Uterus (tissue), 4 donors: Measurements from ENCODE around the gene FKBP11. TPM values are rescaled to one million over a fixed set of nuclear protein-coding genes. Genes with fewer than 3 reads are reported as not detected.

Experiments
- DNase-seq, 2 donors: peaks; one replicate each; pipeline ENCODE4 v3.0.0-alpha.2; 2019 to 2020
- H3K27ac ChIP-seq, 2 donors: fragments of 200-600 bp; sonication (generic); 1 replicate in 1 of 2; 2 replicates in 1 of 2; pipeline ENCODE4 v1.5.1; 2016 to 2018
- H3K27me3 ChIP-seq, 2 donors: fragments of 200-600 bp; sonication (generic); one replicate each; pipeline ENCODE4 v1.5.1; 2018 to 2019; ENCODE audit warnings: control low read depth in 1 of 2
- H3K36me3 ChIP-seq, 2 donors: fragments of 200-600 bp; sonication (generic); one replicate each; pipeline ENCODE4 v1.5.1; 2019; ENCODE audit warnings: control low read depth in 1 of 2
- H3K4me1 ChIP-seq, 2 donors: fragments of 200-600 bp; sonication (generic); one replicate each; pipeline ENCODE4 v1.5.1; 2018 to 2019; ENCODE audit warnings: control low read depth in 1 of 2
- H3K4me3 ChIP-seq, 2 donors: fragments of 200-600 bp; sonication (generic); 1 replicate in 1 of 2; 2 replicates in 1 of 2; pipeline ENCODE4 v1.5.1; 2018 to 2019; ENCODE audit warnings: mild to moderate bottlenecking in 1 of 2
- H3K9me3 ChIP-seq, 2 donors: fragments of 200-600 bp; sonication (generic); one replicate each; pipeline ENCODE4 v1.5.1; 2019; ENCODE audit warnings: control low read depth in 1 of 2
- CTCF ChIP-seq, 4 experiments: fragments of 200-600 bp in 2 of 4; fragments of 450-650 bp in 2 of 4; sonication (generic) in 2 of 4; IDR thresholded peaks; one replicate each; pipeline ENCODE4 v1.5.1; 2016 to 2019; ENCODE audit warnings: antibody characterized with exemption in 4 of 4, mild to moderate bottlenecking in 2 of 4, moderate library complexity in 1 of 4
- POLR2A ChIP-seq, 2 donors: fragments of 450-650 bp; IDR thresholded peaks; one replicate each; pipeline ENCODE4 v1.6.1; 2016; ENCODE audit warnings: antibody characterized with exemption in 2 of 2, mild to moderate bottlenecking in 1 of 2, moderate library complexity in 1 of 2
- intact Hi-C: fragments of 100-400 bp; cut with DNase I; formaldehyde crosslinking; loops from one replicate; pipeline ENCODE4 v1.15.1; 2023; ENCODE audit warnings: low total_unique reads
- total RNA-seq, 4 donors: library from RNA; depleted of rRNA in 3 of 4; stranded (reverse); fragments of >200 nt in 3 of 4; gene quantifications; one replicate each; pipeline versions ENCODE4 v1.1.0 to v1.2.4, GENCODE V29; 2014 to 2023
- donor health status: DM: yes; HTN: yes; CAD: no.

The FKBP11 gene
- total RNA-seq, 4 donors from 2014 or later: 1.2 to 22.0 (median 5.5) TPM

DNA sequence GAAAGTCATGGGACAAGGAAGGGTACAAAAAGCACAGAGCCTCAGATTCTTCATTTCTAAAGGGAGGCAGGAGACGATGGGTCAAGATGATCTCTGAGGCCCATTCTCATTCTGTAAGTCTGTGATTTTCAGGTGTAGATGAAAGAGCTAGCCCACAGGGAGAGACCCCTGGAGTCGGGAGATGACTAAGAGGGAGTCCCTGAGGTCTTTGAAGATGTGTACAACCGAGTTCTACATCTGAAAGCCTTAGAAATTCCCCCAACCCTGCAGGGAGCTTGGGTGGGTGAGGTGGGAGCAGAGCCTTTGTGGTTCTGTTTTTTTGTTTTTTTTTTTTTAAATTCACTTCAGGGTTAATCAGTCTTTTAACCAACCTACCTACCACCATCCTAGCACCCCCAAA is 43.2 kb upstream of the FKBP11 start:
- Histone ChIP-seq H3K27ac (no peak overlapping the region), H3K9me3 (no peaks in the 10 kb centered on the region), H3K36me3 (no peaks in the 10 kb centered on the region), H3K4me3 (no peak overlapping the region), H3K27me3 (peaks cover 21 to 25% of the 10 kb centered on the region in 2 donors), H3K4me1 (peaks cover 0 to 7% of the 10 kb centered on the region in 2 donors)
- no peak for DNase-seq
- TF ChIP-seq POLR2A (IDR thresholded peaks at IDR 0.05) (no peak), CTCF (IDR thresholded peaks at IDR 0.05) (no peak)
- intact Hi-C loops: no loop called here

DNA sequence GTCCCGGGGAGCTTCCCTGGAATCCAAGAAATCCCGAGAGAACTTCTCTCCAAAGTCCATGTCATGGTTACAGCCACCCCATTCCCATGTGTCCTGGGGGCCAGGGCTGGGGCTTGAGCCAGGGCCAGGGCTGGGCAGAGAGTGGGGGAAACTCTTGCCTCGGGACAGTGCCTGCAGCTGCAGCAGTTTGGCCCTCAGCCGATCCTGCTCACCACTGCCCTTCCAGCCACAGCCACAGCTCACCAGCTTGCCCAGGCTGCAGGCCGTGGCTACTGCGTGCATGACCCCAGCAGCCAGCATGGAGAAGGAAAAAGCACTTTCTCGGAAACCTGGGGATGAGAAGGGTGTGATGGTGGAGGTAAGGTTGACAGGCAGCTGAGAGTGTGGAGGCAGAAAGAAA is 42.7 kb upstream of the FKBP11 start:
- no peak for DNase-seq
- Histone ChIP-seq H3K4me3 (no peak overlapping the region), H3K9me3 (no peaks in the 10 kb centered on the region), H3K27ac (no peak overlapping the region), H3K4me1 (peaks cover 0 to 7% of the 10 kb centered on the region in 2 donors), H3K27me3 (peaks cover 20 to 24% of the 10 kb centered on the region in 2 donors), H3K36me3 (no peaks in the 10 kb centered on the region)
- intact Hi-C loops: no loop called here
- TF ChIP-seq POLR2A (IDR thresholded peaks at IDR 0.05) (no peak), CTCF (IDR thresholded peaks at IDR 0.05) (no peak)

- H3K4me3 ChIP-seq: no peak overlapping the region
- H3K9me3 ChIP-seq: no peaks in the 10 kb centered on the region
- H3K4me1 ChIP-seq: peaks cover 0 to 3% of the 10 kb centered on the region in 2 donors
- H3K27me3 ChIP-seq: peaks cover 12 to 14% of the 10 kb centered on the region in 2 donors
- intact Hi-C loops: no loop called here
- no peaks in the 10 kb centered on the region for H3K36me3 ChIP-seq
- DNase-seq: no peak
- TF ChIP-seq POLR2A (IDR thresholded peaks at IDR 0.05): no peak
- TF ChIP-seq CTCF (IDR thresholded peaks at IDR 0.05): no peak
- no peak overlapping the region for H3K27ac ChIP-seq
These were observed 41.0 kb upstream of the FKBP11 start for GRCh38 chr12:48966177-48966895.

DNA sequence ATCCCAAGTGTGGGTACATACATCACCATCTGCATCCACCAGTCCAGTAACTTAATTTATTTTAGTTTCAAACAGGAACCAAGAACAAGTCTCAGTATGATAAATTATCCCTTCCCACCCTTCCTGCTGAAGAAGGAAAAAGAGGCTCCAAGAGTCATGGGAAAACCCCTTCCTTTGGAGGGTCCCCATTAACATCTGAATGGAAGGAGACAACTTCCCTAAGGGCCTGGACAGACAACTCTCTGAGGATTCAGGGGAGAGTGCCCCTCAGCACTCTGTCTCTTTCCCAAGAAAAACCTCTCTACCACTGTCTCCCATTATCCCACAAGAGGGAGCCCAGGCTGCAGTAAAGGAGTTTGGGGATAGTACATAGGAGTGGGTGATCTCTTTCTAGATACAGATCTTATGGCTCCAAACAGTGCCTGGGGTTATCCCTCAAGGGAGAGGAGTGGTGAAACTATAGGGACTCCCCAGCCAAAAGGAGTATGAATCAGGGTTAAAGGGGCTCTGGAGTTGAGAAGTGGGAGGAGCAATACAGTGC is 40.1 kb upstream of the FKBP11 start:
- Histone ChIP-seq H3K9me3 (no peaks in the 10 kb centered on the region), H3K27ac (no peak overlapping the region), H3K36me3 (no peaks in the 10 kb centered on the region), H3K4me3 (no peak overlapping the region), H3K27me3 (peaks cover 3 to 4% of the 10 kb centered on the region in 2 donors), H3K4me1 (no peaks in the 10 kb centered on the region)
- intact Hi-C loops: no loop called here
- TF ChIP-seq CTCF (IDR thresholded peaks at IDR 0.05) (no peak), POLR2A (IDR thresholded peaks at IDR 0.05) (no peak)
- DNase-seq: no peak

DNA sequence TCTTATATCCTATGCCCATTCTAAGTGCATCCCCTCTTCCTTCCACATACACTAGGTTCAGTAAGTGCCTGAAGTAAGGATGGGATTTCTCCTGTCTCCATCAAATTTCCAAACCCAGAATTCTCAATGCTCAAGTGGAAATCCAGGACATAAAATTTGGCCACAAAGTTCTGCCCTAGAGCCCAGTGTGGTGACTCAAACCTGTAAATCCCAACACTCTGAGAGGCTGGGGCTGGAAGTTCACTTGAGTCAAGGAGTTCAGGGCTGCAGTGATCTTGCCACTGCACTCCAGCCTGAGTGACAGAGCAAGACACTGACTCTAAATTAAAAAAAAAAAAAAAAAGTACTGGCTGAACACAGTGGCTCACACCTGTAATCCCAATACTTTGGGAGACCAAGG is 36.5 kb upstream of the FKBP11 start:
- Histone ChIP-seq H3K4me3 (no peak overlapping the region), H3K27ac (no peak overlapping the region), H3K36me3 (no peaks in the 10 kb centered on the region), H3K4me1 (no peaks in the 10 kb centered on the region), H3K27me3 (no peaks in the 10 kb centered on the region), H3K9me3 (no peaks in the 10 kb centered on the region)
- DNase-seq: no peak
- intact Hi-C loops: no loop called here
- TF ChIP-seq CTCF (IDR thresholded peaks at IDR 0.05) (no peak), POLR2A (IDR thresholded peaks at IDR 0.05) (no peak)
